Astrocyte of the spinal cord (primary cell): ENCODE data around the gene IFITM2.

ENCODE experiments used
- DNase-seq: peaks from one replicate; pipeline ENCODE4 v3.0.0; 2011; ENCODE audit warnings: low read depth, low spot score
- H3K4me3 ChIP-seq: 2 replicates; pipeline ENCODE4 v1.5.1; 2011; ENCODE audit warnings: low read depth, mild to moderate bottlenecking, low read length, moderate library complexity
- CTCF ChIP-seq: IDR thresholded peaks from 2 replicates; pipeline ENCODE4 v1.5.1; 2012; ENCODE audit warnings: low read depth, mild to moderate bottlenecking, low read length, inconsistent platforms
- in situ Hi-C: cut with HindIII; loops from 2 replicates; pipeline ENCODE4 v1.10.0; 2017; ENCODE audit warnings: low sequenced_read_pairs

The IFITM2 gene

GRCh38 chr11:357582-357981, 50.0 kb downstream of the IFITM2 start:
- no peak for DNase-seq
- TF ChIP-seq CTCF: no peak
- in situ Hi-C loops: no loop called here
- no peak overlapping the region for H3K4me3 ChIP-seq

GRCh38 chr11:358129-358800, 50.6 kb downstream of the IFITM2 start:
- no peak for TF ChIP-seq CTCF
- no peak for DNase-seq
- H3K4me3 ChIP-seq: no peak overlapping the region
- in situ Hi-C loops: no loop called here
